AG10803 (cell line): ENCODE results near the gene JUND.
A peak's percentile ranks its signal among the peaks of the same experiment; 100 is the strongest.

Experiments
- DNase-seq: peaks from one replicate; pipeline ENCODE4 v3.0.0; 2010; ENCODE audit warnings: low read depth
- H3K4me3 ChIP-seq: 2 replicates; pipeline ENCODE4 v1.5.1; 2011; ENCODE audit warnings: mild to moderate bottlenecking, low read length, control low read depth
- CTCF ChIP-seq: conservative IDR thresholded peaks from 2 replicates; pipeline ENCODE4 v1.5.1; 2011; ENCODE audit warnings: mild to moderate bottlenecking, low read length, control low read depth, inconsistent platforms

The JUND gene

GRCh38 chr19:18308051-18308947 is 26.9 kb upstream of the JUND start:
- no peak for TF ChIP-seq CTCF
- no peak overlapping the region for H3K4me3 ChIP-seq
- DNase-seq, result no peak

- DNase-seq, result no peak
- no peak overlapping the region for H3K4me3 ChIP-seq
- TF ChIP-seq CTCF, result no peak
Measured at GRCh38 chr19:18307271-18307681, 25.9 kb upstream of the JUND start.

GRCh38 chr19:18306888-18307260 is 25.5 kb upstream of the JUND start:
- DNase-seq, result no peak
- TF ChIP-seq CTCF, result no peak
- H3K4me3 ChIP-seq, result no peak overlapping the region

- no peak for DNase-seq
- H3K4me3 ChIP-seq, result no peak overlapping the region
- TF ChIP-seq CTCF, result no peak
Measured at GRCh38 chr19:18306209-18306887, 24.9 kb upstream of the JUND start.

- peak; percentile 71 for DNase-seq
- H3K4me3 ChIP-seq, result peak overlapping the region; percentile 56
- TF ChIP-seq CTCF, result no peak
Measured at GRCh38 chr19:18304458-18305310, 23.3 kb upstream of the JUND start.

GRCh38 chr19:18304208-18304457 is 22.7 kb upstream of the JUND start:
- DNase-seq, result no peak
- no peak for TF ChIP-seq CTCF
- H3K4me3 ChIP-seq, result peak overlapping the region; percentile 56
